Hippocampal formation (tissue), 2 donors: ENCODE data around the gene BARX2.

ENCODE experiments used
- DNase-seq, 2 donors: peaks; one replicate each; lab custom pipeline; 2025; lab: John Stamatoyannopoulos, UW

BARX2 gene

DNA sequence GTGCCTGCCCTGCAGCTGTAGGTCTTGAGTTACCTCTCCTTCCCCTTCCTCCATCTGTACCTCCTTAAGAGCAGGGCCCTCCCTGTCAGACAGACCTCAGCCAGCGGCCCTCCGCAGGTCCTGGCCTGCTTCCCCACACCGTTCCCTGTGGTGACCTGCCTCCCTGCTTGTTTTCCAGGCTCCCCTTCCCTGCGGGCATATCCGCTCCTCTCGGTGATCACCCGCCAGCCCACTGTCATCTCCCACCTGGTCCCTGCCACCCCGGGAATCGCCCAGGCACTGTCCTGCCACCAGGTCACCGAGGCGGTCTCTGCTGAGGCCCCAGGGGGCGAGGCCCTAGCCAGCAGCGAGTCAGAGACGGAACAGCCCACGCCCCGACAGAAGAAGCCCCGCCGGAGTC lies 60.9 kb downstream of the BARX2 start:
- no peak for DNase-seq

DNA sequence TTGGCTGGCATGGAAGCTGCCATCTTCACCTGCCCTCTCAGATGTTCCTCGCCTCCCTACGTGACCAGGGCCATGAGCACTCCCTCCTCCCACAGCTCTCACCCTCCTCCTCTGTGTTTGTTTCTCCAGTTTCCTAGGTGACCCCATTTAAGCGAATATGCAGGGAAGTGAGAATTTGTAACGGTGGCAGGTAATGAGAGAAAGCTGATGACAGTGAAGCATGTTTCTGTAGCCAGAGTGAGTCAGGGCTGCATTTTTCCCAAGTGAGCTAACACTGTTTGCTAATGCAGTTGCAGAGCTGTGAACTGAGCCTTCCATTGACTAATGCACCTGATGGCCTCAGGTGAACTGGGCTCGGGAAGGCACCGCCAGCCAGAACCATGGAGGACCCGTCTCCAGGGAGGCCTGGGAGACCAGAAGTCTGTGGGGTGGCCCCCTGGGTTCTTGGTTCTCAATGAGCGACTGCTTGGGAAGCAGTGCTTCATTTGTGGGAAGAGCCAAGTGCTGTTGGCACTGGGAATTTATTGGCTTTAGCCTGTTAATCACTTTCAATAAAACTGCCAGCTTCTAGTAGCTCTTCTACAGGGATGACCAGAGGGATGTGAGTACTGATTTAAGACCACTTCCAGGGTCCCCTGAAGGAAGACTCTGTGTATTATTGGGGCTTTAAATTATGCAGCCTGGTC lies 64.5 kb downstream of the BARX2 start:
- no peak for DNase-seq

GRCh38 chr11:129442171-129442570 lies 66.5 kb downstream of the BARX2 start:
- DNase-seq: no peak

DNA sequence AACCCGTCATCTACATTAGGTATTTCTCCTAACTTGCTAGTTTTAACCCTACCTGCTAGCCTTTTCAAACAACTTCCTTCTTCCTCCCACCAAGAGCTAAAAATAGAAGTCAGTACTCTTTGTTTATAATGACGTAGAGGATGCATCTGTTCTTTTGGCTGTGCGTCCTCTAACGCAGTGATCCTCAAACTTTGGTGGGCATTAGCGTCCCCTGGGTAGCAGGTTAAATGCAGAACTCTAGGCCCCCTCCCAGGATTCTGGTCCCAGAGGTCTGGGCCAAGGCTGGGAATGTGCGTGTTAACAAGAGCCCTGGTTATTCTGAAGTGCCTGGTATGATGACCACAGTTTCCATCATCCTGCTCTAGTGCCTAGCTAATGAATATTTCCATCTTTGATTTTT lies 67.6 kb downstream of the BARX2 start:
- no peak for DNase-seq

DNA sequence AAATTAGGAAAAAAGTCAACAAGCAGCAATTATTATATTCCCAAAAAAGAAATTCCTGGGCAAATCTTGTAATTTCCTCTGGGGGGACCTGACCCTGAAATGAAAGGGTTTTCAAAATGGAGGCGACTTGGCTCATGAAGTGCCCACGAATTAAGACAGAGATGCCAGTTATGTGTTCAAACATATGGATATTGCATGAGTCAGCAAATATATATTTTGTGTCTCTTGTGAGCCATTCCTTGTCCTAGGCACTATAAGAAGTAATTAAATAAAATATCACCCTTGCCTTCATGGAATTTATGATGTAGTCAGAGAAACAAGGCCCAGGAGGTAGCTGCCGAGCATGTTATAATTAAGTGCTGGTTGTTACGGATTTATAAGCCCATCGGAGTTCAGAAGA lies 68.6 kb downstream of the BARX2 start:
- DNase-seq: no peak

DNA sequence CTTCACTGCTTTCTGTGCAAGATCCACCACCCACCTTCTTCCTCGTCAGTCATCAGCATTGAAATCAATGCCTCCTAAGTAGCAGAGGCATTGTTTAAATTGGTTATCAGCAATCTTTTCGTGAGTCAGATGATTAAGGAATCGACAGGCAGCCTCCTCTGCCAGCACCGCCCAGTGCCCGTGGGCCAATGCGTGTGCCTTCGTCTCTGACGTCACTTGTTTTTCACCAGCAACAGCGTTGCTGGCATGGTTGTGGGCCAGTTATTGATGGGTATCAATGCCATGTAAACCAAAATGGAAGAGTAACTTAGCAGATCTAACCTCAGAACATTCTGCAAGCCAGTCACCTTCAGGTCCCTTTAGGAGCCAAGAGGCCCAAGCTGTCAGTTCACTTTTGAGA lies 69.6 kb downstream of the BARX2 start:
- DNase-seq: no peak

- DNase-seq: no peak
Measured at GRCh38 chr11:129446572-129446971, 70.9 kb downstream of the BARX2 start.

- DNase-seq: no peak
Measured at GRCh38 chr11:129447654-129448239, 72.1 kb downstream of the BARX2 start.

- DNase-seq: no peak
Measured at GRCh38 chr11:129451524-129451923, 75.9 kb downstream of the BARX2 start.

- no peak for DNase-seq
Measured at GRCh38 chr11:129453293-129453721, 77.7 kb downstream of the BARX2 start.

GRCh38 chr11:129455101-129455500 lies 79.5 kb downstream of the BARX2 start:
- no peak for DNase-seq

DNA sequence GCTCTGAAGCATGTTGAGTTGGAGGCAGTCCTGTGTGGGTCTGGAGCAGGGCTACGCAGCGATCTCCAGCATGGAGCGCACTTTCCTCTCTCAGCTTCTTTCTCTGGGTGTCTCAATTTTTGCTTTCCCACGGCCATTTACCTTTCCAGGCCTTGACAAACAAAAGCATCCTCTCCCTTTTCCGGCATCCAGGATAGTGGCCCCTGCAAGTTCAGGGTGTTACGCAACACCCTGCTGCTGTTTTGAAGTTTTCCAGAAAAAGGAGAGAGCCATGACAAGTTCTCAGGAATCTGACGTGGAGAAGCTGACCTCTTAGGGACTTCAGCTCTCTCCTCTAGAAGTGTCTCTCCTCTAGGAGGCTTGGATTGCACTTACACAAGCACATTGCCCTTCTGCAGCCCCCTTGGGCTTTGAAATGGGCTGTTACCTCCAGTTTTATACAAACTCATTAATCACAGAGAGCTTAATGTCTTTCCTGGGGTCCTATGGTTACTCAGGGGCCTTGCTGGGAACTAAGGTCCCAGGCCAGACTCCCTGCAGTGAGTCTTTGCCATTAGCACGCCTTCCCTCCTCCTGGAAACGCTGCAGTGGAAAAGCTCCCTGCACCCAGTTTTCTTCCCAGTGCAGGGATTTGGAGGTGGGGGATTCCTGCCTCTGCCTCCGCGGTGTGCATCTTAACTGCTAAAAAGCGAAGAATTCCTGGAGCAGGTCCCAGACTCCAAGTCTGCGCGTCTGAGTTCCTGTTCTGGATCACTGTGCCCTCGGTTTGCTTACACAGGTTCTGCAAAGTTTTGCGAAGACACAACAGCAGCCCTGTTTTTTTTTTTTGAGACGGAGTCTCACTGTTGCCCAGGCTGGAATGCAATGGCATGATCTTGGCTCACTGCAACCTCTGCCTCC lies 80.4 kb downstream of the BARX2 start:
- DNase-seq: no peak

DNA sequence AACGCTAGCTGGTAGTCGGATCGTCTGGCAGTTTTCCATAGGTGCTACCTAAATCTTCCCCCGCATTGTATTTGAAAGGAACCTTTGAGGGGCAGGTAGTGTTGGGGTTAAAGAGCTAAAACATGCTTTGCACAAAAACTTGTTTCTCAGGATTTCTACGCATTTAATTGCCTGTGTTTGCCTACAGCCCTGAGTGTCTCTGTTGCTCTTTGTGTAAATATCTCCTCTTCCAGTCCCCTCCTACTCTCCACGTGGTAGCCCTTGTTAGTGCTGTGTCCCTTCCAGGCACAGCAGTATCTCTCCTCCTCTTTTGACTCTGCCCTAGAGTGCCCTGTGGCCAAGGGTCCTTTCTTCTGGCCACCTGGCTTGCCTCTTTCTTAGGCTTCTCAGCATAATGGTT lies 81.7 kb downstream of the BARX2 start:
- DNase-seq: no peak

DNA sequence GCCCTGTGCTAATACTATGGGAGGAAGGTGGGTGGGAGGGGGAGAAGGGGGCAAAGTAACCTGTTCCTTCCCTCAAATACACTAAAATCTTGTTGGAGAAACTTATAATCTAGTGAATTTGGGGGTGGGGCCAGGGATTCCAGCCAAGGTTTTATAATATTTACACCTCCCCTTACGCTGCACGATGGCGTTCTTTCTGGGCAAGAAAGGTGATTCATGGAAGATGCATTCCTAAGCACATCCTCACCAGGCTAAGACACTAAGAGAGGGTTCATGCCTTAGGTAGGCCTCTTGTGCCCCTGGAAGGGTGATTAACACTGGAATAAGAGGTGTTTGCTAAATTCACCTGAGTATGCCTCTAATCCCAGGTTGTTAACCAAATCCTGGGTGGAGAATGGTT lies 82.6 kb downstream of the BARX2 start:
- DNase-seq: no peak

- no peak for DNase-seq
Measured at GRCh38 chr11:129458756-129459535, 83.3 kb downstream of the BARX2 start.

DNA sequence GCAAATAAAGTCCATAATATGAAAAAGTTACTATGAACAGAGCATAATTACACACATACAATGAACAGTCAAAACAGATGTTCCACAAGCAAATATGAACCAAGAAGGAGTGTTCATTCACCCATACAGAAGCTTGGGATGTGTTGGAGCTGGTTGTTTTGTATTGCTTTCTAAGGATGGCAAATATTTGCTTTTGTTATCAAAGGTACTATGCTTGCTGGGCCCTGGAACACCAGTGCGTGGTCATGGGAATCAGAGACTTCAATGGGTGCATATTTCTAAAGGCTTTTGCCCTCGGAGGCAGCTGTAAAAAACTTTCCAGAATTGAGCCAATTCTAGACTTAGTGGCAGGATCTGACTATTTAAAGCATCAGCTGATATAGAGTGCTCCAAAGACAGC lies 85.1 kb downstream of the BARX2 start:
- DNase-seq: no peak

DNA sequence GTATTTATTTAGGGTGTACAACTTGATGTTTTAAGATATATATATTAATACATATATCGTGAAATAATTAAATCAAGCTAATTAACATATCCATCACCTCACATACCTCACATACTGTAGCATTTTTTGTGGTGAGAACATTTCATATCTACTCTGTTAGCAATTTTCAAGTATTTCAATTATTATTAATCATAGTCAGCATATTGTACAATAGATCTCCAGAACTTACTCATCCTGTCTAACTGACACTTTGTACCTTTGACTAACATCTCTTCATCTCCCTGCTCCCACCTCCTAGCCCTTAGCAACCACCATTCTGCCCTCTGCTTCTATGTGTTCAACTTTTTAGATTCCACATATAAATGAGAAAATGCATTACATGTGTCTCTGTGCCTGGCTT lies 108.4 kb downstream of the BARX2 start:
- no peak for DNase-seq

DNA sequence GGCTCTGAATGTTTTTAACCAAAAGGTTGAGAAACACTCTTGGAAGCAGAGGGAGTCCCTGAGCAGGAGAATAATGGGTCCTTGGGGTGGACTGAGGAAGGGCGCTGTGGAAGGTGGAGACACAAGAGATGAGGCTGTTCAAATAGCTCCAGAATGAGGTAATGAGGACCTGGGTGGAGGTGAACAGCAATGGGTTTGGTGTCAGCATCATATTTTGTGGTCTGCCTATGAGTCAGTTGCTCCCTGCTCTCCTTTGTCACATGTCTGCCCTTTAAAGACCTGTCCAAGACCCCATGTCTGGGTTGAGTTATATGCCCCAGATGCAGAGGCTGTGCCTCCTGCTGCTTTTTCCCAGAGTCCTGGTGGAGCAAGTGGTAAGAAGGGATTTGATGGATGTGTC lies 113.6 kb downstream of the BARX2 start:
- no peak for DNase-seq

DNA sequence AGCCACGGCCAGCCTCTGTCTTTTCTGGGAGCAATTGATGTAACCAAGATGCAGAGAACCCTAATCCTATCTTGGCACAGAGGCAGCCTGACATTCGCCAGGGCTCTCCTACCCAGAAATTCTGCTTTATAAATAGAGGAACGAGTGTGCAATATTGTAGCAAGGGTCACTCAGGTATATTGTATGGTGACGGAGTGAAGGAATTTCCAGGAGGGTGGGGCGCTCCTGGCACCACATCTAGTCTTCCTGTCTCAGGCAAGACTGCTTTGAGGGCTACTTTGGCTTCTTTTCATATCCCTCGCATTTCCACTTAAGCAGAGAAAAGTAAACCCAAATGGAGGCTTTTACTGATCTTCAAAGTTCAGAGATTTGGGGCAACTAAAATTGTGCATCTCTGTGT lies 114.4 kb downstream of the BARX2 start:
- no peak for DNase-seq

- no peak for DNase-seq
Measured at GRCh38 chr11:129493746-129494145, 118.1 kb downstream of the BARX2 start.
